DOHH2 (cell line): ENCODE measurements around the gene NSD2.

ENCODE experiments used
- H3F3A ChIP-seq: fragments of 200-600 bp; sonication (generic), shearing (Covaris generic); 2 replicates; pipeline ENCODE4 v1.6.0; 2016; ENCODE audit warnings: antibody characterized with exemption, mild to moderate bottlenecking; ENCODE audit not compliant: control insufficient read depth, insufficient read depth
- H3K27ac ChIP-seq: fragments of 200-600 bp; sonication (generic); 2 replicates; pipeline ENCODE4 v1.5.1; 2014; ENCODE audit warnings: low read depth, mild to moderate bottlenecking, low read length, moderate library complexity
- H3K27me3 ChIP-seq: fragments of 200-600 bp; sonication (generic); 2 replicates; pipeline ENCODE4 v1.6.1; 2014; ENCODE audit warnings: mild to moderate bottlenecking, low read length, mixed read lengths; ENCODE audit not compliant: control insufficient read depth
- H3K36me3 ChIP-seq: fragments of 200-600 bp; sonication (generic); 2 replicates; pipeline ENCODE4 v1.6.1; 2014; ENCODE audit warnings: mild to moderate bottlenecking, low read length, moderate library complexity, mixed read lengths; ENCODE audit not compliant: control insufficient read depth
- H3K4me1 ChIP-seq: fragments of 200-600 bp; sonication (generic); 2 replicates; pipeline ENCODE4 v1.6.1; 2014; ENCODE audit warnings: mild to moderate bottlenecking, low read length, mixed read lengths; ENCODE audit not compliant: control insufficient read depth
- H3K4me2 ChIP-seq: fragments of 200-600 bp; sonication (generic); 2 replicates; pipeline ENCODE4 v1.6.0; 2014; ENCODE audit warnings: mild to moderate bottlenecking, low read length, moderate library complexity
- H3K4me3 ChIP-seq: fragments of 200-600 bp; sonication (generic); 2 replicates; pipeline ENCODE4 v1.5.1; 2014; ENCODE audit warnings: mild to moderate bottlenecking, low read length, mixed read lengths
- H3K79me2 ChIP-seq: fragments of 200-600 bp; sonication (generic); 2 replicates; pipeline ENCODE4 v1.6.1; 2014; ENCODE audit warnings: mild to moderate bottlenecking, low read length, mixed read lengths; ENCODE audit not compliant: control insufficient read depth
- H3K9me2 ChIP-seq: fragments of 200-600 bp; sonication (generic); replicated peaks from 2 replicates; pipeline ENCODE4 v1.6.1; 2014; ENCODE audit warnings: mild to moderate bottlenecking, low read length, mixed read lengths; ENCODE audit not compliant: control insufficient read depth
- H3K9me3 ChIP-seq: fragments of 200-600 bp; sonication (generic); 2 replicates; pipeline ENCODE4 v1.6.1; 2014; ENCODE audit warnings: antibody characterized with exemption, low read length, mixed read lengths; ENCODE audit not compliant: control insufficient read depth, insufficient read depth
- H4K20me1 ChIP-seq: fragments of 200-600 bp; sonication (generic); 2 replicates; pipeline ENCODE4 v1.6.0; 2014; ENCODE audit warnings: low read depth, mild to moderate bottlenecking, antibody characterized with exemption, low read length, moderate library complexity; ENCODE audit not compliant: control insufficient read depth, insufficient read depth
- EZH2phosphoT487 ChIP-seq: fragments of 200-600 bp; sonication (generic); IDR thresholded peaks from 2 replicates; pipeline ENCODE4 v1.6.1; 2017; ENCODE audit warnings: borderline replicate concordance, mild to moderate bottlenecking, antibody characterized with exemption, low read length, moderate library complexity, mixed read lengths
- TF ChIP-seq, protein P1 (sequence below): fragments of 200-600 bp; sonication (generic); IDR thresholded peaks from one replicate; pipeline ENCODE4 v1.5.1; 2014; ENCODE audit warnings: antibody characterized with exemption, mild to moderate bottlenecking, low read depth, low read length; ENCODE audit not compliant: poor library complexity, severe bottlenecking

Gene NSD2

DNA sequence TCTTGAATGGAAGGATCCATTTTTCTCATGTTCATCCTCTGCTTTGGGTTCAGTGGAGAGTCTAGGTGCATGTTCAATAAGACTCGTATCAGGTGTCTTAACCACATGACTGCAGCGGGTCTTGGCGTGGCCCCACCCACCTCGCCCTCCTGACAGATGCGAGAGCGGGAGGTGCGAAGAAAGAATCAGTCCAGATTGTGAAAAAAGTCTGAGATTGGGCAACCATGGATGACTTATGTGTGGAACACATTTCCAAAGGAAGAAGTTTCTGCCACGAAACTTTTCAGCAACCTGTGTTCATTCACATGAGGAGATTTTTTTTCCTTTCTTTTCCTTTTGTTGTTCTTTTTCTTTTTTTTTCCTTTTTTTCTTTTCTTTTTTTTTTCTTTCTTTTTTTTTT is 66.8 kb downstream of the NSD2 start:
- no peak overlapping the region for H3K4me2 ChIP-seq
- no peaks in the 10 kb centered on the region for H3K4me1 ChIP-seq
- no peak overlapping the region for H3K27ac ChIP-seq
- H4K20me1 ChIP-seq: no peaks in the 10 kb centered on the region
- no peaks in the 10 kb centered on the region for H3K9me2 ChIP-seq
- peaks cover 2% of the 10 kb centered on the region; the same call in 1 of the 2 replicates for H3K79me2 ChIP-seq
- H3K36me3 ChIP-seq: peaks cover 82% of the 10 kb centered on the region
- H3K27me3 ChIP-seq: no peaks in the 10 kb centered on the region
- H3F3A ChIP-seq: no peaks in the 10 kb centered on the region
- no peak overlapping the region for H3K4me3 ChIP-seq
- TF ChIP-seq EZH2phosphoT487: no peak
- TF ChIP-seq, protein P1, sequence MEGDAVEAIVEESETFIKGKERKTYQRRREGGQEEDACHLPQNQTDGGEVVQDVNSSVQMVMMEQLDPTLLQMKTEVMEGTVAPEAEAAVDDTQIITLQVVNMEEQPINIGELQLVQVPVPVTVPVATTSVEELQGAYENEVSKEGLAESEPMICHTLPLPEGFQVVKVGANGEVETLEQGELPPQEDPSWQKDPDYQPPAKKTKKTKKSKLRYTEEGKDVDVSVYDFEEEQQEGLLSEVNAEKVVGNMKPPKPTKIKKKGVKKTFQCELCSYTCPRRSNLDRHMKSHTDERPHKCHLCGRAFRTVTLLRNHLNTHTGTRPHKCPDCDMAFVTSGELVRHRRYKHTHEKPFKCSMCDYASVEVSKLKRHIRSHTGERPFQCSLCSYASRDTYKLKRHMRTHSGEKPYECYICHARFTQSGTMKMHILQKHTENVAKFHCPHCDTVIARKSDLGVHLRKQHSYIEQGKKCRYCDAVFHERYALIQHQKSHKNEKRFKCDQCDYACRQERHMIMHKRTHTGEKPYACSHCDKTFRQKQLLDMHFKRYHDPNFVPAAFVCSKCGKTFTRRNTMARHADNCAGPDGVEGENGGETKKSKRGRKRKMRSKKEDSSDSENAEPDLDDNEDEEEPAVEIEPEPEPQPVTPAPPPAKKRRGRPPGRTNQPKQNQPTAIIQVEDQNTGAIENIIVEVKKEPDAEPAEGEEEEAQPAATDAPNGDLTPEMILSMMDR: no peak
- no peaks in the 10 kb centered on the region for H3K9me3 ChIP-seq

GRCh38 chr4:1939664-1940509 is 68.7 kb downstream of the NSD2 start:
- Histone ChIP-seq H4K20me1 (peaks cover 10% of the 10 kb centered on the region; the same call in 1 of the 2 replicates), H3K4me3 (no peak overlapping the region), H3K4me2 (no peak overlapping the region), H3K27me3 (no peaks in the 10 kb centered on the region), H3K9me2 (no peaks in the 10 kb centered on the region), H3K27ac (no peak overlapping the region), H3K9me3 (no peaks in the 10 kb centered on the region), H3F3A (no peaks in the 10 kb centered on the region), H3K4me1 (no peaks in the 10 kb centered on the region), H3K36me3 (peaks cover 93% of the 10 kb centered on the region), H3K79me2 (no peaks in the 10 kb centered on the region; the same call in 1 of the 2 replicates)
- TF ChIP-seq, protein P1: no peak
- TF ChIP-seq EZH2phosphoT487: no peak

DNA sequence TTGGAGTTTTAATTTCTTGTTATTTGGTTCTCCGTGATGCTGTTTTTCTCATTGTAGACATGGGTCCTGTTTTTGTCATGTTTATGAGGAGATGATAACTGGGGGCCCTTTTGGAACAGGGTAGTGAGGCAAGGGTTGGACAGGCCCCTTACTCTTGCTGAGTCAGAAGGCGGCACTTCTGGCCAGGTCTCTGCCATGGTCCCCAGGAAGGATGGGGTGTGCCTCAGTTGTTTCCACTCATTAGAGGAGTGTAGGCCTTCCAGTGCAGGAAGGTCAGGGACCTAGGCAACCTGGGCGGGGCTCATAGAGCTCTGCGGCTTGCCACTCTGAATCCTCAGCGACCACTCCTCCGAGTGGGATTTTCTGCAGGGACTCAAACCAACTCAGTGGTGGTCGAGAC is 69.4 kb downstream of the NSD2 start:
- Histone ChIP-seq H3K9me3 (no peaks in the 10 kb centered on the region), H3K4me1 (no peaks in the 10 kb centered on the region), H3K27ac (no peak overlapping the region), H3K4me2 (no peak overlapping the region), H3K36me3 (peaks cover 93% of the 10 kb centered on the region), H4K20me1 (peaks cover 10% of the 10 kb centered on the region; the same call in 1 of the 2 replicates), H3K79me2 (no peaks in the 10 kb centered on the region), H3K4me3 (no peak overlapping the region), H3K27me3 (no peaks in the 10 kb centered on the region), H3K9me2 (no peaks in the 10 kb centered on the region), H3F3A (no peaks in the 10 kb centered on the region)
- TF ChIP-seq EZH2phosphoT487: no peak
- TF ChIP-seq, protein P1: no peak
